ENCODE measurements around the gene ZIK1. TPM values are rescaled to one million over a fixed set of nuclear protein-coding genes. Genes with fewer than 3 reads are reported as not detected.

The ZIK1 gene
- total RNA-seq, 1 experiment from 2014 or later, result not detected

DNA sequence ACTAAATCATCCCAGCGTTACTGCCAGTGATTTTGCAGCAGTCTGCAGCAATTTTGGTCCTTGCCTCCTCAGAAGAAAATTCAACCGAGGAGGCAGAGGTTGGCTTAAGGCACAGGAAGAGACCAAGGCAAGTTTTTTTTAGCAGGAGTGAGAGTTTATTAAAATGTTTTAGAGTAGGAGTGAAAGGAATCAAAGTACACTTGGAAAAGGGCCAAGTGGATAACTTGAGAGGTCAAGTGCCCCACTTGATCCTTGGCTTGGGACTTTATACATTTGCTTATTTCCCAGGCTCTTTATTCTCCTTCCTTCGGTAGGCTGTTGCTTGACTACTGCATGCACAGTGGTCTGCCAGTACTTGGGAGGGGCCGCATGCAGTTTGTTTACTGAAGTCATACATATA is 27.2 kb downstream of the ZIK1 start:
- Histone ChIP-seq H2AFZ (ENCODE audit: low read depth, low read length, poor library complexity, severe bottlenecking) (no peak overlapping the region), H3K36me3 (ENCODE audit: control insufficient read depth in 1 of 2, insufficient read depth in 2 of 2, low read length in 2 of 2) (peaks cover 1 to 14% of the 10 kb centered on the region in 2 experiments; a peak in 2 of 4 replicates), H3K27me3 (ENCODE audit: insufficient read depth, low read length) (no peaks in the 10 kb centered on the region), H3K9ac (ENCODE audit: low read length) (no peak overlapping the region), H4K20me1 (ENCODE audit: insufficient read depth) (no peaks in the 10 kb centered on the region), H3K4me2 (ENCODE audit: low read length) (no peak overlapping the region), H3K4me1 (ENCODE audit: control insufficient read depth in 1 of 2, insufficient read depth in 2 of 2, low read length in 2 of 2) (peaks cover 3 to 12% of the 10 kb centered on the region in 2 experiments; a peak in 3 of 4 replicates), H3K4me3 (replicated peaks in 1 of 2; ENCODE audit: low read depth in 1 of 2, low read length in 2 of 2) (no peak overlapping the region), H3K9me2 (ENCODE audit: insufficient read depth) (no peaks in the 10 kb centered on the region), H3K79me2 (ENCODE audit: insufficient read depth, low read length) (peaks cover 8% of the 10 kb centered on the region; the same call in 1 of the 2 replicates), H3K9me3 (ENCODE audit: control insufficient read depth in 1 of 2, insufficient read depth in 1 of 2, low read depth in 1 of 2, low read length in 2 of 2) (peaks cover 25 to 37% of the 10 kb centered on the region in 2 experiments; a peak in 3 of 4 replicates), H3K27ac (ENCODE audit: low read depth, low read length) (no peak overlapping the region)
- ChIA-PET RAD21 (ENCODE audit: low non-redundant PET in 1 of 2, low total read pairs in 2 of 2, uncharacterized antibody in 2 of 2, unreplicated experiment in 2 of 2) (no interaction called here), CTCF (no interaction called here), POLR2A (no interaction called here)
- no TSS peak for BruUV-seq (replicated peaks)
- TF ChIP-seq JUND (IDR thresholded peaks at IDR 0.05) (no peak), CEBPB (IDR thresholded peaks at IDR 0.05; ENCODE audit: low read depth) (no peak), ZFX (IDR thresholded peaks at IDR 0.05) (no peak), SRF (IDR thresholded peaks at IDR 0.05; ENCODE audit: low read depth) (no peak), RAD21 (IDR thresholded peaks at IDR 0.05; ENCODE audit: low read depth) (no peak), CBX3 (IDR thresholded peaks at IDR 0.05; ENCODE audit: low read depth) (no peak)
- DNase-seq (ENCODE audit: low read depth, low spot score) (no peak), ATAC-seq (no peak)
- intact Hi-C loops (cut with micrococcal nuclease), result no loop called here

DNA sequence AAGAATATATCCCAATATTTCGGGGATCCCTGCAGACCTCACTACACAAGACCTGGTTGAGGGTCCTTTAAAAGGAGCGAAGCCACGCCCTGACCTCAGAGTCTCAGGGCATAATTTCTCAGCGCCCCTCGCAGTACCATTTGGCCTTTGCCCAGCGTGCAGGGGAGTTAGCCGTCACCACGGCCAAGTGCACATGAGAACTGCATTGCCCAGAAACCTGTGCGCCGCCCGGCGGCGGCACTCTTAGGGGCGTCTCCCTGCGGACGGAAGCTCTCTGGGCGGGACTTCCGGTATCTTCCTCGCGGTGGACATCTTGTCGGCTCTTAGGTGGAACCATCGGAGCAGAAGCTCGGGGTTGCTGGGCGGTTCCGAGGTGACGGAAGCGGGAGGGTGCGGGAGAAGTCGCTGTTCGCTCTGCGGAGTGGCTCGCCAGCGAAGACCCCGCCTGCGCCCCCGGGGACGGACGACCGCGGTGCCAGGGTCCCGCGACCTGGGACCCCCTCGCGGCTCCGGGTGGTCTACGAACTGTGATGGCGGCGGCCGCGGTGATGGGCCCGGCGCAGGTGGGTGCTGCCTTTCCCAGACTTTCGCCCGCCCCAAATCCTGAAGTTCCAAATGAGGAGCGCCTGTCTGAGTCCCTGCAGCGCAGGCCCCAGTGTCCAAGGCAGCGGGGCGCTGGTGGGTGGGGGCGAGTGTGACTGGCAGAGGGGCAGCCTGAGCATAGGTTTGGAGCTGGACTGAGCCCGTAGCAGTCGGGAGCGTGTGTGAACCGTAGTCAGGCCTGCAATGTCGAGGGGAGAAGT is 30.2 kb downstream of the ZIK1 start, which contains the start of gene ZNF134:
ZNF134 (plus strand) TSS at position 302 of the 803 bp plus-strand sequence. CDS start 5,227 bp downstream, outside the sequence.
- H3K27ac ChIP-seq (ENCODE audit: low read depth, low read length), result peak within 1 kb of the TSS; percentile 52
- ChIA-PET RAD21 (ENCODE audit: low non-redundant PET in 1 of 2, low total read pairs in 2 of 2, uncharacterized antibody in 2 of 2, unreplicated experiment in 2 of 2) (no interaction called here), CTCF (no interaction called here), POLR2A (no interaction called here)
- peak within 1 kb of the TSS; percentile 80 for H3K4me3 ChIP-seq (replicated peaks in 1 of 2; ENCODE audit: low read depth in 1 of 2, low read length in 2 of 2)
- DNase-seq (ENCODE audit: low read depth, low spot score), result peak; percentile 86
- no peaks in the 10 kb centered on the region for H4K20me1 ChIP-seq (ENCODE audit: insufficient read depth)
- intact Hi-C loops (cut with micrococcal nuclease), result loop anchor here (1.0 kb wide), 1 partner anchor 36 kb away; the partner anchor contains the start of gene ZNF416
- H3K36me3 ChIP-seq (ENCODE audit: control insufficient read depth in 1 of 2, insufficient read depth in 2 of 2, low read length in 2 of 2), result peaks cover 2 to 10% of the 10 kb centered on the region in 2 experiments; a peak in 3 of 4 replicates
- H2AFZ ChIP-seq (ENCODE audit: low read depth, low read length, poor library complexity, severe bottlenecking), result peak within 1 kb of the TSS; percentile 42
- H3K4me1 ChIP-seq (ENCODE audit: control insufficient read depth in 1 of 2, insufficient read depth in 2 of 2, low read length in 2 of 2), result peaks cover 3 to 12% of the 10 kb centered on the region in 2 experiments; a peak in 3 of 4 replicates
- peak within 1 kb of the TSS; percentile 54; the same call in 1 of the 2 replicates for H3K9ac ChIP-seq (ENCODE audit: low read length)
- peaks cover 29 to 49% of the 10 kb centered on the region in 2 experiments; a peak in 3 of 4 replicates for H3K9me3 ChIP-seq (ENCODE audit: control insufficient read depth in 1 of 2, insufficient read depth in 1 of 2, low read depth in 1 of 2, low read length in 2 of 2)
- peak within 1 kb of the TSS; percentile 83 for H3K4me2 ChIP-seq (ENCODE audit: low read length)
- BruUV-seq (replicated peaks), result TSS peak; percentile 66
- peak; percentile 97 for ATAC-seq
- H3K79me2 ChIP-seq (ENCODE audit: insufficient read depth, low read length), result peaks cover 20% of the 10 kb centered on the region; the same call in 1 of the 2 replicates
- H3K9me2 ChIP-seq (ENCODE audit: insufficient read depth), result no peaks in the 10 kb centered on the region
- no peaks in the 10 kb centered on the region for H3K27me3 ChIP-seq (ENCODE audit: insufficient read depth, low read length)
- no peak for TF ChIP-seq SRF (IDR thresholded peaks at IDR 0.05; ENCODE audit: low read depth)
- TF ChIP-seq, protein P1, sequence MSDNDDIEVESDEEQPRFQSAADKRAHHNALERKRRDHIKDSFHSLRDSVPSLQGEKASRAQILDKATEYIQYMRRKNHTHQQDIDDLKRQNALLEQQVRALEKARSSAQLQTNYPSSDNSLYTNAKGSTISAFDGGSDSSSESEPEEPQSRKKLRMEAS (IDR thresholded peaks at IDR 0.05), result peak; percentile 51
- TF ChIP-seq ZNF274 (IDR thresholded peaks at IDR 0.05; ENCODE audit: low read depth, low read length), result no peak
- TF ChIP-seq POLR2A (IDR thresholded peaks at IDR 0.05; ENCODE audit: borderline replicate concordance, extremely low read depth, insufficient read depth, insufficient read length), result no peak
- TF ChIP-seq, protein P2, sequence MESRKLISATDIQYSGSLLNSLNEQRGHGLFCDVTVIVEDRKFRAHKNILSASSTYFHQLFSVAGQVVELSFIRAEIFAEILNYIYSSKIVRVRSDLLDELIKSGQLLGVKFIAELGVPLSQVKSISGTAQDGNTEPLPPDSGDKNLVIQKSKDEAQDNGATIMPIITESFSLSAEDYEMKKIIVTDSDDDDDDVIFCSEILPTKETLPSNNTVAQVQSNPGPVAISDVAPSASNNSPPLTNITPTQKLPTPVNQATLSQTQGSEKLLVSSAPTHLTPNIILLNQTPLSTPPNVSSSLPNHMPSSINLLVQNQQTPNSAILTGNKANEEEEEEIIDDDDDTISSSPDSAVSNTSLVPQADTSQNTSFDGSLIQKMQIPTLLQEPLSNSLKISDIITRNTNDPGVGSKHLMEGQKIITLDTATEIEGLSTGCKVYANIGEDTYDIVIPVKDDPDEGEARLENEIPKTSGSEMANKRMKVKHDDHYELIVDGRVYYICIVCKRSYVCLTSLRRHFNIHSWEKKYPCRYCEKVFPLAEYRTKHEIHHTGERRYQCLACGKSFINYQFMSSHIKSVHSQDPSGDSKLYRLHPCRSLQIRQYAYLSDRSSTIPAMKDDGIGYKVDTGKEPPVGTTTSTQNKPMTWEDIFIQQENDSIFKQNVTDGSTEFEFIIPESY (IDR thresholded peaks at IDR 0.05; ENCODE audit: extremely low read depth, insufficient replicate concordance, low read length), result no peak
- TF ChIP-seq, protein P3, sequence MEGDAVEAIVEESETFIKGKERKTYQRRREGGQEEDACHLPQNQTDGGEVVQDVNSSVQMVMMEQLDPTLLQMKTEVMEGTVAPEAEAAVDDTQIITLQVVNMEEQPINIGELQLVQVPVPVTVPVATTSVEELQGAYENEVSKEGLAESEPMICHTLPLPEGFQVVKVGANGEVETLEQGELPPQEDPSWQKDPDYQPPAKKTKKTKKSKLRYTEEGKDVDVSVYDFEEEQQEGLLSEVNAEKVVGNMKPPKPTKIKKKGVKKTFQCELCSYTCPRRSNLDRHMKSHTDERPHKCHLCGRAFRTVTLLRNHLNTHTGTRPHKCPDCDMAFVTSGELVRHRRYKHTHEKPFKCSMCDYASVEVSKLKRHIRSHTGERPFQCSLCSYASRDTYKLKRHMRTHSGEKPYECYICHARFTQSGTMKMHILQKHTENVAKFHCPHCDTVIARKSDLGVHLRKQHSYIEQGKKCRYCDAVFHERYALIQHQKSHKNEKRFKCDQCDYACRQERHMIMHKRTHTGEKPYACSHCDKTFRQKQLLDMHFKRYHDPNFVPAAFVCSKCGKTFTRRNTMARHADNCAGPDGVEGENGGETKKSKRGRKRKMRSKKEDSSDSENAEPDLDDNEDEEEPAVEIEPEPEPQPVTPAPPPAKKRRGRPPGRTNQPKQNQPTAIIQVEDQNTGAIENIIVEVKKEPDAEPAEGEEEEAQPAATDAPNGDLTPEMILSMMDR (IDR thresholded peaks at IDR 0.05 in 2 of 3, conservative IDR thresholded peaks at IDR 0.05 in 1 of 3; ENCODE audit: borderline replicate concordance in 1 of 3, insufficient read depth in 1 of 3, low read depth in 2 of 3, low read length in 2 of 3), result peak in 1 of 3 experiments; percentile 53; a peak in 2 of 6 replicates
- TF ChIP-seq, protein P4, sequence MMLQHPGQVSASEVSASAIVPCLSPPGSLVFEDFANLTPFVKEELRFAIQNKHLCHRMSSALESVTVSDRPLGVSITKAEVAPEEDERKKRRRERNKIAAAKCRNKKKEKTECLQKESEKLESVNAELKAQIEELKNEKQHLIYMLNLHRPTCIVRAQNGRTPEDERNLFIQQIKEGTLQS (IDR thresholded peaks at IDR 0.05), result no peak
- peak; percentile 81 for TF ChIP-seq YY1 (IDR thresholded peaks at IDR 0.05; ENCODE audit: extremely low read depth, insufficient replicate concordance, low read depth, low read length)
- TF ChIP-seq SP1 (IDR thresholded peaks at IDR 0.05; ENCODE audit: low read depth), result 0 out of 2 replicates have a peak, but pooled peaks have one; percentile 13
- TF ChIP-seq EZH2phosphoT487 (IDR thresholded peaks at IDR 0.05; ENCODE audit: borderline replicate concordance), result no peak
